22Rv1 (cell line): ENCODE results near the gene RNF167.

Source experiments
- ZFX ChIP-seq: fragments of 450-650 bp; IDR thresholded peaks from 2 replicates; pipeline ENCODE4 v1.6.1; 2017; ENCODE audit warnings: antibody characterized with exemption, borderline replicate concordance
- TF ChIP-seq, protein P1 (sequence below): fragments of 450-650 bp; IDR thresholded peaks from 2 replicates; pipeline ENCODE4 v1.5.1; 2017; ENCODE audit warnings: mild to moderate bottlenecking

DNA sequence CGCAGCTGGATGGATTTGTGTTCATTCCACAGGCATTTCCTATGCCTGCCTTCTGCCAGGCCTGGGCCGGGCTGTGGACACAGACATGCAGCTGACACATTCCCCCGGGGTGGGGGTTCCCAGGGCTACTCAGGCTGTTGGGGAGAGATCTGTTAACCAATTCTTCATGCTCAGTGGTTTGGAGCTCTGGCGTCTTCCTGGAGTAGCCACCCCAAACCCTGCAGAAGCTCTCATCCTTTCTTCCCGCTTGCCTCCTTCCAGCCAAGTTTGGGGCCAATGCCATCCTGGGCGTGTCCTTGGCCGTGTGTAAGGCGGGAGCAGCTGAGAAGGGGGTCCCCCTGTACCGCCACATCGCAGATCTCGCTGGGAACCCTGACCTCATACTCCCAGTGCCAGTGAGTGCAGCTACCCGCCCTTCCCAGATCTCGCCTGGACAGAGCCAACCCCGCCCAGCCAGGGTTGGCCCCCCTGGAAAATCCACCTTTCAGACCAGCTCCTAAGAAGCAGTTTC lies 13.4 kb downstream of the RNF167 start:
- TF ChIP-seq, protein P1, sequence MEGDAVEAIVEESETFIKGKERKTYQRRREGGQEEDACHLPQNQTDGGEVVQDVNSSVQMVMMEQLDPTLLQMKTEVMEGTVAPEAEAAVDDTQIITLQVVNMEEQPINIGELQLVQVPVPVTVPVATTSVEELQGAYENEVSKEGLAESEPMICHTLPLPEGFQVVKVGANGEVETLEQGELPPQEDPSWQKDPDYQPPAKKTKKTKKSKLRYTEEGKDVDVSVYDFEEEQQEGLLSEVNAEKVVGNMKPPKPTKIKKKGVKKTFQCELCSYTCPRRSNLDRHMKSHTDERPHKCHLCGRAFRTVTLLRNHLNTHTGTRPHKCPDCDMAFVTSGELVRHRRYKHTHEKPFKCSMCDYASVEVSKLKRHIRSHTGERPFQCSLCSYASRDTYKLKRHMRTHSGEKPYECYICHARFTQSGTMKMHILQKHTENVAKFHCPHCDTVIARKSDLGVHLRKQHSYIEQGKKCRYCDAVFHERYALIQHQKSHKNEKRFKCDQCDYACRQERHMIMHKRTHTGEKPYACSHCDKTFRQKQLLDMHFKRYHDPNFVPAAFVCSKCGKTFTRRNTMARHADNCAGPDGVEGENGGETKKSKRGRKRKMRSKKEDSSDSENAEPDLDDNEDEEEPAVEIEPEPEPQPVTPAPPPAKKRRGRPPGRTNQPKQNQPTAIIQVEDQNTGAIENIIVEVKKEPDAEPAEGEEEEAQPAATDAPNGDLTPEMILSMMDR, result no peak
- TF ChIP-seq ZFX, result no peak
